ENCODE measurements around the gene MPPED2. TPM values are rescaled to one million over a fixed set of nuclear protein-coding genes. Genes with fewer than 3 reads are reported as not detected.

The MPPED2 gene
- total and polyA plus RNA-seq, 2 of the 13 experiments (the other 11 are each of a cell fraction or from before 2014, with no cell fraction given): not detected

GRCh38 chr11:30457087-30457486 lies 129.1 kb downstream of the MPPED2 start:
- Histone ChIP-seq H2AFZ (ENCODE audit: low read length) (no peak overlapping the region), H3K4me1 (ENCODE audit: insufficient read depth, low read length) (no peaks in the 10 kb centered on the region), H3K4me2 (ENCODE audit: low read depth, low read length) (no peak overlapping the region), H3K27ac (ENCODE audit: extremely low read length, insufficient read depth, low read length) (no peak overlapping the region), H3K9me3 (ENCODE audit: low read length) (no peaks in the 10 kb centered on the region), H3K4me3 (replicated peaks in 1 of 3; ENCODE audit: insufficient read depth in 1 of 3, low read depth in 2 of 3, low read length in 3 of 3) (no peak overlapping the region), H3K36me3 (replicated peaks in 1 of 2; ENCODE audit: control insufficient read depth in 1 of 2, insufficient read depth in 2 of 2, low read length in 2 of 2) (no peaks in the 10 kb centered on the region), H3K79me2 (ENCODE audit: insufficient read depth, low read length) (no peaks in the 10 kb centered on the region), H3K9ac (ENCODE audit: insufficient read depth, low read depth, low read length) (no peak overlapping the region), H3K27me3 (ENCODE audit: control insufficient read depth in 1 of 2, insufficient read depth in 2 of 2, low read length in 2 of 2) (no peaks in the 10 kb centered on the region), H4K20me1 (ENCODE audit: insufficient read depth, low read length) (no peaks in the 10 kb centered on the region)
- TF ChIP-seq ZNF737 (CRISPR knock-in tag; IDR thresholded peaks at IDR 0.05; ENCODE audit: borderline replicate concordance) (no peak), ZMAT3 (CRISPR knock-in tag; conservative IDR thresholded peaks at IDR 0.05) (no peak), REL (CRISPR knock-in tag; conservative IDR thresholded peaks at IDR 0.05) (no peak), SKI (IDR thresholded peaks at IDR 0.05; ENCODE audit: partially characterized antibody) (no peak), ZNF746 (CRISPR knock-in tag; IDR thresholded peaks at IDR 0.05) (no peak), ZNF274 (CRISPR knock-in tag; IDR thresholded peaks at IDR 0.05) (no peak), ZNF724P (CRISPR knock-in tag; IDR thresholded peaks at IDR 0.05; ENCODE audit: borderline replicate concordance) (no peak), ZFX (CRISPR knock-in tag; IDR thresholded peaks at IDR 0.05; ENCODE audit: low read depth) (no peak), MATR3 (CRISPR knock-in tag; IDR thresholded peaks at IDR 0.05) (no peak), SALL2 (CRISPR knock-in tag; IDR thresholded peaks at IDR 0.05) (no peak), ZMYM2 (CRISPR knock-in tag; IDR thresholded peaks at IDR 0.05) (no peak), ZNF792 (CRISPR knock-in tag; IDR thresholded peaks at IDR 0.05) (no peak), GABPA (IDR thresholded peaks at IDR 0.05; ENCODE audit: low read depth, low read length) (no peak), GABPA (CRISPR knock-in tag; IDR thresholded peaks at IDR 0.05; ENCODE audit: low read depth) (no peak), ZBTB44 (CRISPR knock-in tag; IDR thresholded peaks at IDR 0.05) (no peak)
- ChIA-PET CTCF (ENCODE audit: low intra/inter-chr PET ratio, low total read pairs) (no interaction called here), POLR2A (no interaction called here)
- ATAC-seq: no peak
- FAIRE-seq: no peak
- in situ Hi-C loops (cut with HindIII; ENCODE audit: extremely low pct_ligation_motif_present, low pct_unique_long_range_greater_than_20kb): no loop called here
- no TSS peak for BruUV-seq (replicated peaks)
- 53% methylated on average over 3 of the region's 3 CpGs for WGBS (ENCODE audit: low lambda C conversion rate)
- intact Hi-C loops (cut with micrococcal nuclease; ENCODE audit: unreplicated experiment): no loop called here
- no peak for DNase-seq (ENCODE audit: low spot score)
